Amygdala (tissue), 56 donors: ENCODE measurements around the gene CLDN11.

Experiments used
- DNase-seq, 56 donors: peaks; one replicate each; lab custom pipeline; 2025; lab: John Stamatoyannopoulos, UW

Gene CLDN11

DNA sequence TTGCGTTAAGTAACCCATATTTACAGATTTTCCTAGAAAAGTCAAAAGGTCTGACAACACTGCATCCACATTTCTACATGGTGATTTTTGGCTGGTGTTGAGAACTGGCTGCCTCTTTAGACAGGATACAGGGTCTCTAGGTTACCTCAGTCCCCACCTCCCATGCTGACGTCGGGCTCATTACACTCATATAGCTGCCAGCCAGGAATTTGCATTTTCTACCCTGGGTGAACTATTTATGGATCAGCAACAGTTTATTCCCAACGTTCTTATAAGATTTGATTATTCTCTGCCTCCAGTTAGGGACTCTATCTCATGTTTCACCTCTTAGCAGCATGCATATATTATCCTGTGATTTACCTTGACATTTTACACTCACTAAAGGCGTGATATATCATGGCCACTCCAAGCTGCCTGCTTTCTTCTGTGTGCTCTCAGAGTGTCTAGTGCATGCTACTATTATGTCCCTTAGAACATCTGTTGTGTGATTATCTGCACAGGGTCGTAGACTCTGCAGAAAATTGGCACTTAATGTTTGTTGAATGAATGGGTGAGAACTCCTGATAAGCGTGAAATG is 49.0 kb downstream of the CLDN11 start:
- no peak for DNase-seq

DNA sequence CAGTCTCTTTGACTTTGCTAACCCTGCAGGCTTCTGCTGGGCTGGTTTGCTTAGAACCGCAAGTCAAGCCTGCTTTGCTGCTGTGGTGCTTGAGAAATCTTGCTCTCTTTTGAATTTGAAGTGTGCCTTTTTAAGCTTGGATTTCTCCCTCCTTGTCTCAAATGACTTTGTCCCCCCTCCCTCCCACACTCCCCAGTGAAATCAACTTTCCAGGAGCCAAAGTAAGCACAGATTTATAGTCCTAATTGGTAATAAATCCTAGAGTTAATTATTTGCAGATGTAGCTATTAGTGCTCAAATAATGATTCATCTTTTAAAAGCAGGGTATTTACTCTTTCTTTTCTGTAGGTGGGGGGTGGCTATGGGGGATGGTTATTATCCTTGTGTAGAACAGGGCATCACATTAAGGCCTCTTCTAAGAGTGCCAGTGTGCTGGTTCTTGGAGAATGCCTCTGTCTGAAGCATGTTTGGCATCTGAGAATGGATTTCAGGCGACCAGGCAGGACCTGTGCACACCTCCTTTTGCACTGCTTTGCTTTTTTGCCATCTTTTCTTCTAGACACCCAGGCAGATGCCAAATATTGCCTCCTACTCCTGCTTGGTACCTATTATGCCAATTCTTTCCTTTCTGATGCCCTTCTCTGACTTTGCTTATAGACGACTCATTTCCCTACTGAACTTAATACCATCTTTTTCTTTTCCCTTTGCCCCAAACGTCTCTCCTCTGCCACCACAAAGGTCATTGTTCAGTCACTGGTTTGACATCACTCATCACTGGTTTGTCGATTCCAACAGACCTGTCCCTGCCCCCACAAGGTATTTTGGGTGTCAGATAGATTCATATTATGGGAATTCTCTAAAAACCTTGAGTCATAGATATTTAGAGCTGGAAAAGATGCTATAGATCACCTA is 50.7 kb downstream of the CLDN11 start:
- DNase-seq, result peak in 1 of 56 donors; percentile 38

DNA sequence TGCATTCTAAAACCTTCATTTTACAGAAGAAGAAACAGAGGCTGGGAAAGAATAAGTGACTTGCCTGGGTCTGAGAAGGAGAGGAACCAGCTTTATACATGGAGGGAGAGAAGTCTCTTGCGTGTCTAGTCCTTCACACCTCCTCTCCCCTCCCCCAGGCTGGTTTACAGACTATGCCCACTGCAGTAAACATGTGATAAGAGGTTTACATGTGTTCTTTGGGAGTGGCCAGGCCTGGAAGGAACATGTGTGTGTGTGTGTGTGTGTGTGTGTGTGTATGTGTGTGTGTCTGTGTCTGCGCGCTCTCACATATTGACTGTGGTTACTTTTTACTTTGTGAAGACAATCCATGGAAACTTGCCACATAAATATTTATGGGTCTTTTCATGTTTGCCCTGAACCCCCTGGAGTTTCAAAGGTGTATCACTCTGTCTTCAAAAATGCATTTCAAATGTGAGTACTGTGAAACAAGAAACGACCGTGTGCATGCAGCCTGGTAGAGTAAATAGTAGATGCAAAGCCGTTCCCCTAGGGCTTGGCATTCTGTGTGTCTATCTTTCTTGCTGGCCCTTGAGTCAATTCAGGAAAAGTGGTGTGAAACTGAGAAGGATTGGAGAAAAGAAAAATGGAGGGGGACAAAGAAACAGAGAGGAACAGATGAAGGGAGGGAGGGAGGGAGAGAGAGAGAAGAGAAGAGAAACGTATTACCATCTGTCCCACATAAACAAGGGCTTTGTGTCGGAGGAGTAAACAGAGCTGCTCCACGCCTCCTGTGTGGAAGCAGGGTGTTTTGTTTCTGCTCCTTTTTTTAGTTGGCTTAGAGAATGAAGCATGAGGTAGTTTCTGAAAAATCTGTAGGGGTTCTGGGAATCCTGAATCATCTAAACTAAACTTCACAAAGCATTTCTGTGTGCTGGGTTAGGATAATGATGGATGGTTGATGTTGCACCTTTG is 51.7 kb downstream of the CLDN11 start:
- peak in 31 of 56 donors; percentile 6 to 72 (median 43) for DNase-seq

DNA sequence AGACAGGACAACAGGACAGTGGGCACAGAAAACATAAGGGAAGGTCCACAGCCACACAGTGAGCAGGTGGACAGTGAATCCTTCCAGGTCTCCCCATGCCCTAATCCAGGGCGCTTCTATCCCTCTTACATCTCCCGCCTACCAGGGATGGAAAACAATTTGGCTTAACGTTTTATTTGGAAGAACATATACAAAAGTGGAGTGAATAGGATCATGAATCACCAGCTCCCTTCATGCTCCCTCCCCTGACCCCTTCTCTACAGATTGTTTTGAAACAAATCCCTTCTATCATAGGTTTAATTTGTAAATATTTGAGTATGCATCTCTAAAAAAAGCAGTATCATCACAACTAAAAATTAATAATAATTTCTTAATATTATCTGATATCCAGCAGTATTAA is 52.5 kb downstream of the CLDN11 start:
- DNase-seq, result peak in 1 of 56 donors; percentile 19

DNA sequence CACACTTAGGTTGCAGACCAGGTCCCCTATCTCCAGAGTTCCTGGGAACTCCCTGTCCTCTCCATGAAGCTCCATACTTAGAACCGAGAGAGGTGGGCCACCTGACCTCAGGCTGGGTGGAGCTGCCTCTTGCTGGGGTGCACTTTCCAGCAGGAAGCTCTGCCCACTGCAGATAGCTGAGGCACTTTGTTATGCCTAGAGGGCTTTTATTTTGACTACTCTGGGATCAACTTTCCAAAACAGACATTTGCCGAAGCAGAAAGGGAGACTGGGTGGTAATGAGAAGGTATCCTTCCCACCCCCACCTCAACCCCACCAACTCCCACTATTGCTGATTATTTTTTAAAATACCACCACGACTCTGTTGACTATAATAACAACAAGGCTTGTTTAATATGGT is 54.7 kb downstream of the CLDN11 start:
- DNase-seq, result no peak

DNA sequence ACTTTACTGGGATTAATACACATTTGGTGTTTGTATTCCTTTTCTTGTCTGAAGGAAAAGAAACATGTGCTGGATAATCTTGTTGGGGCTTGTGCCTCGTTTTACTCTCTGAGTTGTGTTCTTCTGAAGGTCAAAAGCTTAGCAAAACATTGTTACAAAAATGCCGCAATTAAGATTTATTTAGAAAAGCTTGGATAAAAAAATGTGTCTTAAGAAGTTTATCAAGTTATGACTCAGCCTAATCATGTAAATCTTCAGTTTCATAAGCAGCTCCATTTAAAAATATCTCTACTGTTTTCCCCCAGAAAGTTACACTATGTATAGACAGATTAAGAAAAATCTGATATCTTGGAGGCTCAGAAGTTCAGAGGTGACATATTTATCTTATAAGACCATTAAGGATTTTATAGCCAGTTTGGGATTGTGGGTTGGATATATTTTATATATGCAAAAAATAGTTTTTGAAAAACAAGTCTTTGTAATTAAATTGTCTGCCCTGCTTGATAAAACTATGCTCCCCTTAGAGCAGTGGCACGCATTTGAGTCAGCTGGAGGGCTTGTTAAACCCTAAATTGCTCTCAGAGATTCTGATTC is 56.5 kb downstream of the CLDN11 start:
- no peak for DNase-seq

DNA sequence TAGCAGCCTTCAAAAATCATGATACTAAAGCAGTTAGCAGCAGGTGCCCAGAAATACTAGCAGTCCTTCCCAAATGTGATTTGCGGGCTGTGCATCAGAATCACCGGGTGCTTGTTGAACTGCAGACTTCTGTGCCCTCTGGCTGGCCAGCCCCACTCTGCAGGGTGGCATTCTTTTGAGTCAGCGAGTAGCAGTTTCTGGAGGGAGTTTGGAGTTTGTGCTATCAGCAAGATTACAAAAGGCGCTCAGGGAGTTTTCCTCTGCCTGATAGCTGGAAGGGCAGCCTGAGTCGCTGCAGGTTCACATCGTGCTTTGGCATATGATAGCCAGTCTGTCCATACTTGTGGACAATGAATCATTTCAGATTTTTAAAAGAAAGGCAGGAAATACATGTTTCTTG is 57.6 kb downstream of the CLDN11 start:
- DNase-seq, result peak in 17 of 56 donors; percentile 9 to 61 (median 33)

DNA sequence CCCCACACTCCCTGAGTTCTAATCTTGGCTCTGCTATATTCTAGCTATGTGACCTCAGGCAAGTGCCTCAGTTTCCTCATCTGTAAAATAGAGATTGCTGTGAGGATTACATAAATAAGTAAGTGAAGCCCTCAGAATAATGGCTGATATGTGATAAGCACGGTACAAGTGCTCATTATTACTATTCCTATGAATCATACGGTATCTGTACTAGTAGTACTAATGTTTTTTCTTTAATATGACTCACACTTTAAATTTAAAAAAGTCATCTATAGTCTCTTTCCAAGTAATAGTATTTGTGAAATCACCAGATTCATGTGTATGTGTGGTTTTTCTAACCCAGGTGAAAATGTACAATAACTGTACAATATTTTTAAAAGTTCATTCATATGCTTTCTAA is 58.7 kb downstream of the CLDN11 start:
- DNase-seq, result no peak

DNA sequence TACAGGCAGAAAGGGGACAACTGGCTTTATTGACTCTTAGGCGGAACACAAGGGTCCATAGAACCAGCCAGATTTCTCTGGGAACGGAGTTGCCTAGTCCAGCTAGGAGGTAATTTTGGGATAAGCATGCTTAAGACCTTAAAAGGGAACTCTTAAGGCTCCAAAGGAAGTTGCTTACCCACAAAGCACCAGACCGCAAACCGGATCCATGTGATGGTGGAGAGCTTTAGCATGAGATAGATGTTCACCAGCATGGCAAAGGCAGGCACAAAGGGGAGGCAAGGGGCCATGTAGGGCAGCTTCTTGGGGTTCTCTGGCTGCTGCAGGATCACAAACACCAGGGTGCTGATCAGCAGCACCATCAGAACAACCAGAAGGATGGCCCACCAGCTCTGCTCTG is 61.4 kb downstream of the CLDN11 start:
- DNase-seq, result no peak

DNA sequence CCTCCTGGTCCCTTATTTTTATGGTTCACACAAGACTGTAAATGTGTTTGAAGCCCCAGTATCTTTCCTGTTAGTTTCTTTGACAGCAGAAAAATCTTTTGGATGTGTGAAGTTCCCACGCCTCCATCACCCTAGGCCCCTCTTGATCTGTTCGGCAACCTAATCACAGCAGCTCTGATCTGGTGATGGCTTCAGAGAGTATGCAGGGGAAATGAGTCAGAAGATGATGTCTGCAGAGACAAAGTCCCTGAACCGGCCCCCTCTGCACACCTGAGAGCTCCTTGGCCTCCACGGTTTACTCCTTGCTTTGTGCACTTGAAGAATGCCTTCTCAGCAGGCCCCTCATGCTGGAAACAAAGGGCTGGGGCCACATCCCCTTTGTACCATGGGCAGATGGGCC is 63.5 kb downstream of the CLDN11 start:
- DNase-seq, result no peak

DNA sequence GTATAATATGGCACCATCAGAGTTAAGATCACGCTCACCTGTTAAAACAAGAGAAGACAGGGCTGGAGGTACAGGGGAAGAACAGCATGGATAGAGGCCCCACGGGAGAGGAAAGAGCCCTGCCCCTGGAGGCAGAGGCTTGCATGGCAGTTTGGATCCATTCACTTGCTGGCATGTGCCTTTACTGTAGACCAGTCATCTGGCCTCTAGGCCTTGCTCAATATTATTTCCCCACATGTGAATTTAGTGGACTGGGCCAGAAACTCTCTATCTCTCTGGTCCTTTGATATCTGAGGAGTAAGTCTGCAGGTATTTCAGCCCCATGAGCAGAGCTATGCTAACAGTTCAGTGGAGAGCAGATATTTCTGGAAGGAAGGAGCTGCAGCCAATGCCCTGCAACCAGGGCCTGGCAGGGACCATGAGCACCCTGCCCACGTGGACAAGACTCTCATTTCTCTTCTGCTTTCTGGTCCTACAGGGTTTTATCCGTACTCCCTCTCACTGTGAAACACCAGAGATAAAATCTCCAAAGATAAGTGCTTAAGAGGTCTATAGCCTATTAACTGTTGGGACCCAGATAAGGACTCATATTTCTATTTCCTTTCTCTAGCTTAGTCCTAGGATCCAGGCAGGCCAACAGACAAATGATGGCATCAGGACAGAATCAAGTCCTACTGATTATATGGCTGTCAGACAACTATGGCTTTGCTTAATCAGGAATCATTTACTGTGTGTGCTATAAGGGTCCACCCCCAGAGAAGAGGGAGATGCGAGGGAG is 65.0 kb downstream of the CLDN11 start:
- DNase-seq, result no peak
